GM23248 (cell line): ENCODE measurements around the gene LCE2C. TPM values are rescaled to one million over a fixed set of nuclear protein-coding genes. Genes with fewer than 3 reads are reported as not detected.
"Not testable (repeated sequence)": the region's sequence is repeated elsewhere in the genome, so short reads cannot be mapped to it uniquely, and the experiment has no call there.

ENCODE experiments used
- DNase-seq: peaks from one replicate; pipeline ENCODE4 v3.0.0-alpha.2; 2015
- H2AFZ ChIP-seq: fragments of 200-600 bp; sonication (generic); 2 replicates; pipeline ENCODE4 v1.6.1; 2016; ENCODE audit warnings: antibody characterized with exemption
- H3F3A ChIP-seq: fragments of 200-600 bp; sonication (generic); 2 replicates; pipeline ENCODE4 v1.6.1; 2016; ENCODE audit warnings: mild to moderate bottlenecking, antibody characterized with exemption, mixed run types; ENCODE audit not compliant: insufficient read depth
- H3K27ac ChIP-seq: fragments of 200-600 bp; sonication (generic); 2 replicates; pipeline ENCODE4 v1.5.1; 2016; ENCODE audit warnings: mild to moderate bottlenecking
- H3K27me3 ChIP-seq: fragments of 200-600 bp; sonication (generic); replicated peaks from 2 replicates; pipeline ENCODE4 v1.6.1; 2016; ENCODE audit warnings: mild to moderate bottlenecking; ENCODE audit not compliant: insufficient read depth
- H3K36me3 ChIP-seq: fragments of 200-600 bp; sonication (generic); 2 replicates; pipeline ENCODE4 v1.6.1; 2016; ENCODE audit warnings: low read depth, mild to moderate bottlenecking
- H3K4me1 ChIP-seq: fragments of 200-600 bp; sonication (generic); 2 replicates; pipeline ENCODE4 v1.6.1; 2016; ENCODE audit warnings: mild to moderate bottlenecking; ENCODE audit not compliant: insufficient read depth
- H3K4me2 ChIP-seq: fragments of 200-600 bp; sonication (generic); one replicate; pipeline ENCODE4 v1.6.1; 2016; ENCODE audit warnings: mild to moderate bottlenecking; ENCODE audit not compliant: unreplicated experiment
- H3K4me3 ChIP-seq: fragments of 200-600 bp; sonication (generic); 2 replicates; pipeline ENCODE4 v1.5.1; 2016; ENCODE audit warnings: mild to moderate bottlenecking
- H3K79me2 ChIP-seq: fragments of 200-600 bp; sonication (generic); 2 replicates; pipeline ENCODE4 v1.6.1; 2016; ENCODE audit warnings: mild to moderate bottlenecking; ENCODE audit not compliant: insufficient read depth
- H3K9ac ChIP-seq: fragments of 200-600 bp; sonication (generic); 2 replicates; pipeline ENCODE4 v1.6.1; 2016; ENCODE audit warnings: mild to moderate bottlenecking
- H3K9me2 ChIP-seq: fragments of 200-600 bp; sonication (generic); 2 replicates; pipeline ENCODE4 v1.6.1; 2016; ENCODE audit warnings: mixed run types, mild to moderate bottlenecking, moderate library complexity; ENCODE audit not compliant: insufficient read depth
- H3K9me3 ChIP-seq: fragments of 200-600 bp; sonication (generic); one replicate; pipeline ENCODE4 v1.6.1; 2017; ENCODE audit warnings: low read depth
- H4K20me1 ChIP-seq: fragments of 200-600 bp; sonication (generic); 2 replicates; pipeline ENCODE4 v1.6.0; 2016; ENCODE audit not compliant: insufficient read depth
- EZH2 ChIP-seq: fragments of 200-600 bp; sonication (generic); IDR thresholded peaks from 2 replicates; pipeline ENCODE4 v1.6.1; 2018; ENCODE audit warnings: antibody characterized with exemption, mild to moderate bottlenecking; ENCODE audit not compliant: insufficient read depth, poor library complexity, severe bottlenecking
- EZH2phosphoT487 ChIP-seq: fragments of 200-600 bp; sonication (generic); IDR thresholded peaks from 2 replicates; pipeline ENCODE4 v1.6.1; 2018; ENCODE audit warnings: antibody characterized with exemption, moderate library complexity, mild to moderate bottlenecking, low read depth; ENCODE audit not compliant: insufficient read depth
- WGBS, 2 experiments: methylation state at CpG; one replicate each; pipeline ENCODE4 v1.1.6; 2015 to 2017; ENCODE audit warnings: low lambda C conversion rate in 2 of 2, low coverage in 1 of 2; ENCODE audit errors: missing lambda C conversion rate in 2 of 2; 5-methylcytosine and 5-hydroxymethylcytosine counted together
- in situ Hi-C: fragments of 300-500 bp; cut with MboI; formaldehyde crosslinking; loops from 2 replicates; pipeline ENCODE4 v1.15.0; 2020
- polyA plus RNA-seq: library from polyadenylated mRNA; unstranded; fragments of >200 nt; fragmentation: Nextera tagmentation; extraction: Ambion mirVana; gene quantifications from 2 replicates; pipeline ENCODE4 v1.2.1, GENCODE V29; 2016
- total RNA-seq: library from RNA; depleted of rRNA; stranded (reverse); fragments of >200 nt; shearing (Covaris generic); gene quantifications from 2 replicates; pipeline ENCODE4 v1.2.3, GENCODE V29; 2014

LCE2C gene
- total and polyA plus RNA-seq, 2 experiments from 2014 or later: 2.0 TPM; not detected in 1

DNA sequence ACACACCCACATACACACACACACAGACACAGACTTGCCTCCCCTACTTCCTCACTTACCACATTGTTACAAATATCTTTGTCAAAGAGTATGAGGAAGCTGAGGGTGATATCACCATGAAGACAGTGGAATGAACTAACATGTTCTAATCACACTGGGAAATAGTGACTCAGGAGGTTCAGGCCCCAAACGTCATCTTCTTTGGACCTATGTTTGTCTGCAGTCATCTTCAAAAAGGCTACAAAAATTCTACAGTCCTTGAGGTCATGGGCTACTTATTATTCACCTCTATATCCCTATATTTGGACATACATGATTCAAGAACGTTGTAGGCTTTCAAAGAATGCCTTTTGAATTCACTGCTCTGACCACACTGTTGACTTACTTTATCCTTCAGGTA, 2.1 kb upstream of the LCE2C start:
- Histone ChIP-seq H4K20me1 (no peaks in the 10 kb centered on the region), H3K9me2 (no peaks in the 10 kb centered on the region), H3K9me3 (no peaks in the 10 kb centered on the region), H3K36me3 (no peaks in the 10 kb centered on the region), H3K79me2 (no peaks in the 10 kb centered on the region), H3K27ac (no peak overlapping the region), H3K27me3 (no peaks in the 10 kb centered on the region), H3K4me2 (no peak overlapping the region), H2AFZ (no peak overlapping the region), H3K4me1 (peaks cover 4% of the 10 kb centered on the region; the same call in 1 of the 2 replicates), H3K9ac (no peak overlapping the region), H3K4me3 (no peak overlapping the region), H3F3A (no peaks in the 10 kb centered on the region)
- TF ChIP-seq EZH2 (no peak), EZH2phosphoT487 (no peak)
- WGBS, 2 experiments: 7 to 22% methylated on average over 2 of the region's 2 CpGs
- DNase-seq: peak; percentile 74
- in situ Hi-C loops: loop anchor here (25.0 kb wide), 1 partner anchor 539 kb away; the partner anchor contains the start of genes LELP1 and PRR9

GRCh38 chr1:152679459-152679858, 4.4 kb downstream of the LCE2C start:
- H3K4me3 ChIP-seq: no peak overlapping the region
- H3K4me1 ChIP-seq: peaks cover 5% of the 10 kb centered on the region
- H3K79me2 ChIP-seq: no peaks in the 10 kb centered on the region
- H2AFZ ChIP-seq: no peak overlapping the region
- H3K27ac ChIP-seq: no peak overlapping the region
- H3K9ac ChIP-seq: no peak overlapping the region
- no peaks in the 10 kb centered on the region for H3K9me2 ChIP-seq
- H3K27me3 ChIP-seq: no peaks in the 10 kb centered on the region
- DNase-seq: no peak
- H3K4me2 ChIP-seq: no peak overlapping the region
- H3K9me3 ChIP-seq: no peaks in the 10 kb centered on the region
- no peak for TF ChIP-seq EZH2
- TF ChIP-seq EZH2phosphoT487: no peak
- H4K20me1 ChIP-seq: no peaks in the 10 kb centered on the region
- H3F3A ChIP-seq: peaks cover 8% of the 10 kb centered on the region; the same call in 1 of the 2 replicates
- in situ Hi-C loops: no loop called here
- WGBS, 2 experiments: 52 to 56% methylated on average over 6 of the region's 6 CpGs
- H3K36me3 ChIP-seq: no peaks in the 10 kb centered on the region

GRCh38 chr1:152681616-152682015, 6.5 kb downstream of the LCE2C start:
- no peaks in the 10 kb centered on the region for H3K27me3 ChIP-seq
- peaks cover 8% of the 10 kb centered on the region; the same call in 1 of the 2 replicates for H3F3A ChIP-seq
- H4K20me1 ChIP-seq: no peaks in the 10 kb centered on the region
- no peak for TF ChIP-seq EZH2phosphoT487
- no peaks in the 10 kb centered on the region for H3K9me3 ChIP-seq
- H3K4me2 ChIP-seq: no peak overlapping the region
- peaks cover 5% of the 10 kb centered on the region for H3K4me1 ChIP-seq
- H3K4me3 ChIP-seq: no peak overlapping the region
- H3K9ac ChIP-seq: no peak overlapping the region
- no peaks in the 10 kb centered on the region for H3K79me2 ChIP-seq
- 5 to 8% methylated on average over 2 of the region's 2 CpGs for WGBS, 2 experiments
- no peak overlapping the region for H2AFZ ChIP-seq
- peak; percentile 25 for DNase-seq
- H3K36me3 ChIP-seq: no peaks in the 10 kb centered on the region
- in situ Hi-C loops: no loop called here
- no peak overlapping the region for H3K27ac ChIP-seq
- no peaks in the 10 kb centered on the region for H3K9me2 ChIP-seq

- TF ChIP-seq EZH2 (no peak), EZH2phosphoT487 (no peak)
- Histone ChIP-seq H3K9me3 (no peaks in the 10 kb centered on the region), H3K27ac (no peak overlapping the region), H3K4me1 (peaks cover 5% of the 10 kb centered on the region), H3K9ac (no peak overlapping the region), H3K4me2 (no peak overlapping the region), H4K20me1 (no peaks in the 10 kb centered on the region), H3K27me3 (no peaks in the 10 kb centered on the region), H3K4me3 (no peak overlapping the region), H3F3A (peaks cover 8% of the 10 kb centered on the region; the same call in 1 of the 2 replicates), H3K9me2 (no peaks in the 10 kb centered on the region), H2AFZ (no peak overlapping the region), H3K36me3 (no peaks in the 10 kb centered on the region), H3K79me2 (no peaks in the 10 kb centered on the region)
- in situ Hi-C loops: no loop called here
- peak; percentile 79 for DNase-seq
Measured at GRCh38 chr1:152683846-152684245, 8.8 kb downstream of the LCE2C start.

GRCh38 chr1:152685823-152686222, 10.7 kb downstream of the LCE2C start, which contains the start of gene LCE2B:
LCE2B (plus strand) TSS chr1:152686123; CDS start chr1:152686844, 721 bp downstream.
- in situ Hi-C loops, H3K79me2 ChIP-seq, H4K20me1 ChIP-seq, DNase-seq, H3K27ac ChIP-seq, H3K4me2 ChIP-seq, H2AFZ ChIP-seq, H3K36me3 ChIP-seq, H3K4me1 ChIP-seq, H3K27me3 ChIP-seq, H3K9me2 ChIP-seq, H3K4me3 ChIP-seq, H3K9me3 ChIP-seq, H3F3A ChIP-seq, H3K9ac ChIP-seq: not testable (repeated sequence)
- 28 to 31% methylated on average over 4 of the region's 4 CpGs for WGBS, 2 experiments
